HepG2 (cell line): ENCODE results near the gene SERINC4. TPM values are rescaled to one million over a fixed set of nuclear protein-coding genes. Genes with fewer than 3 reads are reported as not detected.
A peak's percentile ranks its signal among the peaks of the same experiment; 100 is the strongest.

Experiments
- ARNT ChIP-seq: fragments of 450-650 bp; IDR thresholded peaks from 2 replicates; pipeline ENCODE4 v1.6.1; 2017
- CREB1 ChIP-seq, 2 experiments: fragments of 450-650 bp in 1 of 2; IDR thresholded peaks; 2 replicates each; pipeline ENCODE4 v1.6.1; 2016 to 2017; ENCODE audit warnings: control low read depth in 1 of 2, mild to moderate bottlenecking in 1 of 2, missing compliant biosample characterization in 1 of 2, missing genetic modification characterization in 1 of 2
- DMAP1 ChIP-seq: IDR thresholded peaks from 2 replicates; pipeline ENCODE4 v1.6.1; 2016
- ELF1 ChIP-seq: sonication (generic); formaldehyde crosslinking; IDR thresholded peaks from 2 replicates; pipeline ENCODE4 v1.4.0; 2020; ENCODE audit warnings: missing genetic modification reagents
- FOXO1 ChIP-seq: sonication (generic); formaldehyde crosslinking; IDR thresholded peaks from 2 replicates; pipeline ENCODE4 v1.4.0; 2020; ENCODE audit warnings: missing genetic modification reagents
- HNF4A ChIP-seq: sonication (generic); formaldehyde crosslinking; IDR thresholded peaks from 2 replicates; pipeline ENCODE4 v1.4.0; 2020; ENCODE audit warnings: missing genetic modification reagents
- MAF1 ChIP-seq: sonication (generic); formaldehyde crosslinking; IDR thresholded peaks from 2 replicates; pipeline ENCODE4 v1.5.0; 2020; ENCODE audit warnings: missing genetic modification reagents, borderline replicate concordance
- MBD4 ChIP-seq: IDR thresholded peaks from 2 replicates; pipeline ENCODE4 v1.6.1; 2012; ENCODE audit warnings: low read length, inconsistent platforms, borderline replicate concordance
- MBNL3 ChIP-seq: fragments of 250-450 bp; sonication (Bioruptor Pico); conservative IDR thresholded peaks from 2 replicates; pipeline ENCODE4 v1.8.0; 2022; ENCODE audit warnings: mild to moderate bottlenecking, inconsistent platforms
- MIER3 ChIP-seq: IDR thresholded peaks from 2 replicates; pipeline ENCODE4 v1.6.1; 2016; ENCODE audit warnings: missing compliant biosample characterization, borderline replicate concordance
- MLLT10 ChIP-seq: sonication (generic); formaldehyde crosslinking; IDR thresholded peaks from 2 replicates; pipeline ENCODE4 v1.4.0; 2020; ENCODE audit warnings: missing genetic modification reagents
- NCOA1 ChIP-seq: sonication (generic); formaldehyde crosslinking; IDR thresholded peaks from 2 replicates; pipeline ENCODE4 v1.9.0; 2021; ENCODE audit warnings: missing genetic modification reagents
- PHB2 ChIP-seq: fragments of 450-650 bp; IDR thresholded peaks from 2 replicates; pipeline ENCODE4 v1.6.1; 2018; ENCODE audit not compliant: partially characterized antibody
- RARA ChIP-seq: IDR thresholded peaks from 2 replicates; pipeline ENCODE4 v1.6.1; 2016; ENCODE audit warnings: missing genetic modification reagents, missing compliant biosample characterization
- RFXANK ChIP-seq: IDR thresholded peaks from 2 replicates; pipeline ENCODE4 v1.6.1; 2016
- SP140L ChIP-seq: sonication (generic); formaldehyde crosslinking; IDR thresholded peaks from 2 replicates; pipeline ENCODE4 v1.4.0; 2020; ENCODE audit warnings: missing genetic modification reagents, borderline replicate concordance
- ZFP36L2 ChIP-seq: sonication (generic); formaldehyde crosslinking; IDR thresholded peaks from 2 replicates; pipeline ENCODE4 v1.4.0; 2020; ENCODE audit warnings: missing genetic modification reagents
- ZNF20 ChIP-seq: sonication (generic); formaldehyde crosslinking; IDR thresholded peaks from 2 replicates; pipeline ENCODE4 v1.4.0; 2020; ENCODE audit warnings: mild to moderate bottlenecking, moderate library complexity, missing genetic modification reagents
- ZNF317 ChIP-seq: sonication (generic); formaldehyde crosslinking; IDR thresholded peaks from 2 replicates; pipeline ENCODE4 v1.5.0; 2020; ENCODE audit warnings: mild to moderate bottlenecking, missing genetic modification reagents
- ZNF33A ChIP-seq: sonication (generic); formaldehyde crosslinking; IDR thresholded peaks from 2 replicates; pipeline ENCODE4 v1.5.1; 2020; ENCODE audit warnings: missing genetic modification reagents, mild to moderate bottlenecking, moderate library complexity, borderline replicate concordance
- ZNF432 ChIP-seq: sonication (generic); formaldehyde crosslinking; IDR thresholded peaks from 2 replicates; pipeline ENCODE4 v1.5.0; 2020; ENCODE audit warnings: missing genetic modification reagents, mild to moderate bottlenecking, borderline replicate concordance
- ZNF558 ChIP-seq: sonication (generic); formaldehyde crosslinking; IDR thresholded peaks from 2 replicates; pipeline ENCODE4 v1.9.0; 2022; ENCODE audit warnings: mild to moderate bottlenecking, missing genetic modification reagents, borderline replicate concordance
- ZNF570 ChIP-seq: sonication (generic); formaldehyde crosslinking; IDR thresholded peaks from 2 replicates; pipeline ENCODE4 v1.4.0; 2020; ENCODE audit warnings: mild to moderate bottlenecking, missing genetic modification reagents, borderline replicate concordance
- ZNF678 ChIP-seq: sonication (generic); formaldehyde crosslinking; IDR thresholded peaks from 2 replicates; pipeline ENCODE4 v1.4.0; 2020; ENCODE audit warnings: mild to moderate bottlenecking, missing genetic modification reagents
- ZNF883 ChIP-seq: sonication (generic); formaldehyde crosslinking; IDR thresholded peaks from 2 replicates; pipeline ENCODE4 v1.5.1; 2020; ENCODE audit warnings: mild to moderate bottlenecking, missing genetic modification reagents; ENCODE audit errors: not compliant biosample characterization
- ZSCAN12 ChIP-seq: sonication (generic); formaldehyde crosslinking; IDR thresholded peaks from 2 replicates; pipeline ENCODE4 v1.9.0; 2021; ENCODE audit warnings: mild to moderate bottlenecking, missing genetic modification reagents
- ZSCAN20 ChIP-seq: sonication (generic); formaldehyde crosslinking; IDR thresholded peaks from 2 replicates; pipeline ENCODE4 v1.4.0; 2020; ENCODE audit warnings: missing genetic modification reagents, mild to moderate bottlenecking, borderline replicate concordance
- polyA plus RNA-seq, 8 experiments: library from polyadenylated mRNA; depleted of rRNA in 3 of 8; stranded (reverse) in 7 of 8; unstranded in 1 of 8; fragments of >200 nt; fragmentation: Illumina TruSeq in 4 of 8; extraction: Trizol in 4 of 8; gene quantifications; 2 replicates each; pipeline versions ENCODE4 v1.2.1 to v1.2.3, GENCODE V29; 2011 to 2016; ENCODE audit warnings: low read depth in 4 of 8, missing spikeins in 1 of 8, mixed read lengths in 1 of 8; ENCODE audit not compliant: insufficient read depth in 1 of 8
- total RNA-seq, 5 experiments: library from RNA; depleted of rRNA; stranded (reverse); fragments of >200 nt; fragmentation: Illumina TruSeq; extraction: Trizol; gene quantifications; 2 replicates each; pipeline ENCODE4 v1.2.3, GENCODE V29; 2016; ENCODE audit warnings: low read depth in 1 of 5
- TF ChIP-seq, protein P1 (sequence below): sonication (generic); formaldehyde crosslinking; IDR thresholded peaks from 2 replicates; pipeline ENCODE4 v1.4.0; 2020; ENCODE audit warnings: missing genetic modification reagents
- TF ChIP-seq, protein P2 (sequence below), 2 experiments: fragments of 450-650 bp in 1 of 2; sonication (generic) in 1 of 2; formaldehyde crosslinking; IDR thresholded peaks; 2 replicates each; pipeline versions ENCODE4 v1.5.0 to v1.8.0; 2020 to 2022; ENCODE audit warnings: mild to moderate bottlenecking in 1 of 2, missing genetic modification reagents in 1 of 2
- TF ChIP-seq, protein P3 (sequence below): sonication (generic); formaldehyde crosslinking; IDR thresholded peaks from 2 replicates; pipeline ENCODE4 v1.5.0; 2020; ENCODE audit warnings: mild to moderate bottlenecking, missing genetic modification reagents

Gene SERINC4
- total and polyA plus RNA-seq, 2 of the 13 experiments (the other 11 are each of a cell fraction or from before 2014, with no cell fraction given): not detected

DNA sequence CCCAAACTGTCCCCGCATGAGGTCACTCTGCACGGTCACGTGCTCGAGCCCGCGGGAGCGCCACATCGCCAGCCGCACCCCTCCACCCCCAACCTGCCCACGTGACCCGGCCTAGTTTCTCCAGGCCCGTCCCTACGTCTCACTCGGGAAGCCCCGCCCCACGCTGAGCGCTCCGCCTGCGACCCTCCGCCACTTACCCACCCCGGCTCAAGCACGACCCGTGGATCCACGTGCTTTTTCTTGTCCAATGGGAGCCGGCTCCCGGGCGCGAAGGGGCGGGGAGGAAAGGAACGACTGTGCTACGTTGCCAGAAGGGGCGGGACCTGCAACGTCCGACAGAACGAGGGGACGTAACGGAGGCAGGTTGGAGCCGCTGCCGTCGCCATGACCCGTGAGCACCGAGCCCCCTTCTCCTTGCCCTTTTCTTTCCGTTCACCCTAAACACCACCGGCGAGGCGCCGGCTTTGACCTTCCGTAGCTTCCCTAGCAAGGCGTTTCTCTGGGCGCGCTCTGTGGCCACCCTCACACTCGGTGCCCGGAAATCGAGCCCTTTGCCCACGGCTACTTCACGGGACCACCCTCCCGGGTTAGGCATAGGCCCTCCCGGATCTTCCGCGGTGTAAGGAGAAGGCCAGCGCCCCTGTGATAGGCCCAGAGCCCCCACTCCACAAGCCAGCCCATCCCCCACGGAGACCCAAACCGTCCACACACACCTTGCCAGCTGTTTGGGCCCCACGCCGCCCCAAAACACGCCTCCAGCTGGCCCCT lies 7.8 kb downstream of the SERINC4 start, which contains the start of gene SERF2 (continued):
- no peak for TF ChIP-seq ZNF570 (CRISPR knock-in tag)
- TF ChIP-seq ZNF678: no peak
- no peak for TF ChIP-seq RFXANK (CRISPR knock-in tag)
- TF ChIP-seq ZNF558: no peak
- TF ChIP-seq MAF1 (CRISPR knock-in tag): no peak
- TF ChIP-seq ZNF20 (CRISPR knock-in tag): peak; percentile 66; the same call in 1 of the 2 replicates
- TF ChIP-seq CREB1 (IDR thresholded peaks at IDR 0.05): peak; percentile 82
- TF ChIP-seq CREB1 (CRISPR knock-in tag; IDR thresholded peaks at IDR 0.05): peak; percentile 84
- TF ChIP-seq ZNF33A (CRISPR knock-in tag): no peak
- TF ChIP-seq ZSCAN20 (CRISPR knock-in tag): no peak
- no peak for TF ChIP-seq PHB2
- TF ChIP-seq ZNF883 (CRISPR knock-in tag): peak; percentile 17
- TF ChIP-seq, protein P1, sequence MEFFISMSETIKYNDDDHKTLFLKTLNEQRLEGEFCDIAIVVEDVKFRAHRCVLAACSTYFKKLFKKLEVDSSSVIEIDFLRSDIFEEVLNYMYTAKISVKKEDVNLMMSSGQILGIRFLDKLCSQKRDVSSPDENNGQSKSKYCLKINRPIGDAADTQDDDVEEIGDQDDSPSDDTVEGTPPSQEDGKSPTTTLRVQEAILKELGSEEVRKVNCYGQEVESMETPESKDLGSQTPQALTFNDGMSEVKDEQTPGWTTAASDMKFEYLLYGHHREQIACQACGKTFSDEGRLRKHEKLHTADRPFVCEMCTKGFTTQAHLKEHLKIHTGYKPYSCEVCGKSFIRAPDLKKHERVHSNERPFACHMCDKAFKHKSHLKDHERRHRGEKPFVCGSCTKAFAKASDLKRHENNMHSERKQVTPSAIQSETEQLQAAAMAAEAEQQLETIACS (CRISPR knock-in tag): peak; percentile 62
- no peak for TF ChIP-seq ZFP36L2 (CRISPR knock-in tag)
- TF ChIP-seq MBNL3: no peak
- no peak; the same call in 1 of the 2 replicates for TF ChIP-seq FOXO1 (CRISPR knock-in tag)
- TF ChIP-seq DMAP1: peak; percentile 87
- TF ChIP-seq ELF1 (CRISPR knock-in tag): peak; percentile 40; the same call in 1 of the 2 replicates
- no peak for TF ChIP-seq ARNT
- no peak for TF ChIP-seq MBD4
- peak; percentile 55; the same call in 1 of the 2 replicates for TF ChIP-seq SP140L (CRISPR knock-in tag)
- no peak for TF ChIP-seq HNF4A (CRISPR knock-in tag)
- TF ChIP-seq, protein P2, sequence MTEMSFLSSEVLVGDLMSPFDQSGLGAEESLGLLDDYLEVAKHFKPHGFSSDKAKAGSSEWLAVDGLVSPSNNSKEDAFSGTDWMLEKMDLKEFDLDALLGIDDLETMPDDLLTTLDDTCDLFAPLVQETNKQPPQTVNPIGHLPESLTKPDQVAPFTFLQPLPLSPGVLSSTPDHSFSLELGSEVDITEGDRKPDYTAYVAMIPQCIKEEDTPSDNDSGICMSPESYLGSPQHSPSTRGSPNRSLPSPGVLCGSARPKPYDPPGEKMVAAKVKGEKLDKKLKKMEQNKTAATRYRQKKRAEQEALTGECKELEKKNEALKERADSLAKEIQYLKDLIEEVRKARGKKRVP (CRISPR knock-in tag; IDR thresholded peaks at IDR 0.05): no peak
- no peak for TF ChIP-seq MLLT10 (CRISPR knock-in tag)
- TF ChIP-seq RARA (CRISPR knock-in tag): no peak
- TF ChIP-seq ZNF317 (CRISPR knock-in tag): no peak; the same call in 1 of the 2 replicates
- no peak for TF ChIP-seq NCOA1
- TF ChIP-seq, protein P3, sequence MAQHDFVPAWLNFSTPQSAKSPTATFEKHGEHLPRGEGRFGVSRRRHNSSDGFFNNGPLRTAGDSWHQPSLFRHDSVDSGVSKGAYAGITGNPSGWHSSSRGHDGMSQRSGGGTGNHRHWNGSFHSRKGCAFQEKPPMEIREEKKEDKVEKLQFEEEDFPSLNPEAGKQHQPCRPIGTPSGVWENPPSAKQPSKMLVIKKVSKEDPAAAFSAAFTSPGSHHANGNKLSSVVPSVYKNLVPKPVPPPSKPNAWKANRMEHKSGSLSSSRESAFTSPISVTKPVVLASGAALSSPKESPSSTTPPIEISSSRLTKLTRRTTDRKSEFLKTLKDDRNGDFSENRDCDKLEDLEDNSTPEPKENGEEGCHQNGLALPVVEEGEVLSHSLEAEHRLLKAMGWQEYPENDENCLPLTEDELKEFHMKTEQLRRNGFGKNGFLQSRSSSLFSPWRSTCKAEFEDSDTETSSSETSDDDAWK: no peak
- TF ChIP-seq ZSCAN12 (CRISPR knock-in tag): no peak
- no peak; the same call in 1 of the 2 replicates for TF ChIP-seq MIER3 (CRISPR knock-in tag)
- no peak for TF ChIP-seq ZNF432 (CRISPR knock-in tag)
